ENCODE results near the gene CDC42EP2.

The CDC42EP2 gene

GRCh38 chr11:65353900-65354264 is 39.2 kb downstream of the CDC42EP2 start:
- FAIRE-seq (peak; percentile 9), DNase-seq (ENCODE audit: insufficient read length) (no peak)
- 0 out of 2 replicates have a peak, but pooled peaks have one; percentile 11 for TF ChIP-seq POLR2A (IDR thresholded peaks at IDR 0.05; ENCODE audit: low read depth, low read length)
- no peak for TF ChIP-seq POLR2AphosphoS5 (IDR thresholded peaks at IDR 0.05; ENCODE audit: low read depth, low read length)

GRCh38 chr11:65354265-65355012 is 39.8 kb downstream of the CDC42EP2 start, which contains the start of gene TIGD3:
TIGD3 (plus strand) TSS chr11:65354751; CDS start chr11:65355809, 1,058 bp downstream.
- DNase-seq (ENCODE audit: insufficient read length) = peak; percentile 100
- TF ChIP-seq POLR2AphosphoS5 (IDR thresholded peaks at IDR 0.05; ENCODE audit: low read depth, low read length) = no peak; the same call in 1 of the 2 replicates
- TF ChIP-seq POLR2A (IDR thresholded peaks at IDR 0.05; ENCODE audit: low read depth, low read length) = peak; percentile 50; the same call in 1 of the 2 replicates
- peak; percentile 98 for FAIRE-seq

GRCh38 chr11:65355013-65355775 is 40.5 kb downstream of the CDC42EP2 start:
- TF ChIP-seq TAF1 (IDR thresholded peaks at IDR 0.05; ENCODE audit: borderline replicate concordance, low read depth, low read length) (no peak), POLR2AphosphoS5 (IDR thresholded peaks at IDR 0.05; ENCODE audit: low read depth, low read length) (no peak), POLR2A (IDR thresholded peaks at IDR 0.05; ENCODE audit: low read depth, low read length) (no peak)
- DNase-seq (ENCODE audit: insufficient read length) = peak; percentile 70
- no peak for FAIRE-seq

- DNase-seq (ENCODE audit: insufficient read length) (no peak), FAIRE-seq (no peak)
- no peak for TF ChIP-seq TAF1 (IDR thresholded peaks at IDR 0.05; ENCODE audit: borderline replicate concordance, low read depth, low read length)
- no peak for TF ChIP-seq POLR2AphosphoS5 (IDR thresholded peaks at IDR 0.05; ENCODE audit: low read depth, low read length)
- no peak for TF ChIP-seq POLR2A (IDR thresholded peaks at IDR 0.05; ENCODE audit: low read depth, low read length)
Measured at GRCh38 chr11:65355776-65356393, 41.2 kb downstream of the CDC42EP2 start.

GRCh38 chr11:65356394-65356972 is 41.8 kb downstream of the CDC42EP2 start:
- no peak for FAIRE-seq
- DNase-seq (ENCODE audit: insufficient read length) = no peak
- TF ChIP-seq TAF1 (IDR thresholded peaks at IDR 0.05; ENCODE audit: borderline replicate concordance, low read depth, low read length) (no peak), POLR2A (IDR thresholded peaks at IDR 0.05; ENCODE audit: low read depth, low read length) (no peak), POLR2AphosphoS5 (IDR thresholded peaks at IDR 0.05; ENCODE audit: low read depth, low read length) (no peak)

- FAIRE-seq = no peak
Measured at GRCh38 chr11:65357856-65358356, 43.2 kb downstream of the CDC42EP2 start.

GRCh38 chr11:65362320-65362931 is 47.8 kb downstream of the CDC42EP2 start:
- no peak for TF ChIP-seq POLR2AphosphoS5 (IDR thresholded peaks at IDR 0.05; ENCODE audit: low read depth, low read length)
- TF ChIP-seq TAF1 (IDR thresholded peaks at IDR 0.05; ENCODE audit: borderline replicate concordance, low read depth, low read length) = no peak
- TF ChIP-seq POLR2A (IDR thresholded peaks at IDR 0.05; ENCODE audit: low read depth, low read length) = no peak
- DNase-seq (ENCODE audit: insufficient read length) (no peak), FAIRE-seq (no peak)

More at GRCh38 chr11:65357856-65358356, 43.2 kb downstream of the CDC42EP2 start:
- no peak for DNase-seq (ENCODE audit: insufficient read length)
- TF ChIP-seq POLR2AphosphoS5 (IDR thresholded peaks at IDR 0.05; ENCODE audit: low read depth, low read length) (no peak), TAF1 (IDR thresholded peaks at IDR 0.05; ENCODE audit: borderline replicate concordance, low read depth, low read length) (no peak), POLR2A (IDR thresholded peaks at IDR 0.05; ENCODE audit: low read depth, low read length) (no peak)

GRCh38 chr11:65362966-65363365 is 48.3 kb downstream of the CDC42EP2 start:
- FAIRE-seq = no peak
- TF ChIP-seq POLR2AphosphoS5 (IDR thresholded peaks at IDR 0.05; ENCODE audit: low read depth, low read length) = no peak
- TF ChIP-seq TAF1 (IDR thresholded peaks at IDR 0.05; ENCODE audit: borderline replicate concordance, low read depth, low read length) = no peak
- TF ChIP-seq POLR2A (IDR thresholded peaks at IDR 0.05; ENCODE audit: low read depth, low read length) = no peak
- no peak for DNase-seq (ENCODE audit: insufficient read length)

GRCh38 chr11:65363770-65364169 is 49.1 kb downstream of the CDC42EP2 start:
- no peak for DNase-seq (ENCODE audit: insufficient read length)
- FAIRE-seq = no peak
- TF ChIP-seq POLR2A (IDR thresholded peaks at IDR 0.05; ENCODE audit: low read depth, low read length) = no peak
- no peak for TF ChIP-seq POLR2AphosphoS5 (IDR thresholded peaks at IDR 0.05; ENCODE audit: low read depth, low read length)
- TF ChIP-seq TAF1 (IDR thresholded peaks at IDR 0.05; ENCODE audit: borderline replicate concordance, low read depth, low read length) = no peak

- no peak for FAIRE-seq
- DNase-seq (ENCODE audit: insufficient read length) = no peak
- TF ChIP-seq TAF1 (IDR thresholded peaks at IDR 0.05; ENCODE audit: borderline replicate concordance, low read depth, low read length) (no peak), POLR2A (IDR thresholded peaks at IDR 0.05; ENCODE audit: low read depth, low read length) (no peak), POLR2AphosphoS5 (IDR thresholded peaks at IDR 0.05; ENCODE audit: low read depth, low read length) (no peak)
Measured at GRCh38 chr11:65366340-65366773, 51.7 kb downstream of the CDC42EP2 start.

Data from GM12892 (cell line).